Measurements from ENCODE around the gene GSAP. TPM values are rescaled to one million over a fixed set of nuclear protein-coding genes. Genes with fewer than 3 reads are reported as not detected.

GSAP gene
- total RNA-seq, 1 donor from 2014 or later = 19.6 TPM

GRCh38 chr7:77444123-77444522 lies 28.0 kb upstream of the GSAP start:
- Mint-ChIP-seq H3K27ac (peak overlapping the region; percentile 35), H3K27me3 (ENCODE audit: low read depth) (no peaks in the 10 kb centered on the region), H3K4me1 (peaks cover 6% of the 10 kb centered on the region), H3K4me3 (no peak overlapping the region), H3K36me3 (no peaks in the 10 kb centered on the region), H3K9me3 (no peaks in the 10 kb centered on the region)
- DNase-seq (ENCODE audit: low spot score in 2 of 2, unreplicated experiment in 2 of 2) = no peak
- no peak for TF ChIP-seq CTCF (IDR thresholded peaks at IDR 0.05; ENCODE audit: unreplicated experiment)

DNA sequence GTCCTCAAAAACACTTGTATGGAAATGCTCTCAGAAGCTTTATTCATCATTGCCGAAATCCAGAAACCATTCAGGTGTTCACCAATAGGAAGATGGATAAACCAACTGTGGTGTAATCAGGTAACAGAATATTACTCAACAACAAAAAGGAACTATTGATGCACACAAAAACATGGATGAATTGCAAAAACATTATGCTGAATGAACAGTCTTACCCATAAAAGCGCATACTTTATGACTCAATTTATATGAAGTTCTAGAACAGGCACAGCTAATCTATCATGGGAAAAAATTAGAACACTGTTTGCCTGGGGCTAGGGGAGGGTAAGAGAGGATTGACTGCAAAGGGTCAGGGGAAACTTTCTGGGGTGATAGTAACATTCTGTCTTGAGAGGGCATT lies 26.9 kb upstream of the GSAP start:
- Mint-ChIP-seq H3K4me3 (no peak overlapping the region), H3K9me3 (no peaks in the 10 kb centered on the region), H3K27me3 (ENCODE audit: low read depth) (no peaks in the 10 kb centered on the region), H3K27ac (no peak overlapping the region), H3K36me3 (no peaks in the 10 kb centered on the region), H3K4me1 (peaks cover 6% of the 10 kb centered on the region)
- no peak for TF ChIP-seq CTCF (IDR thresholded peaks at IDR 0.05; ENCODE audit: unreplicated experiment)
- DNase-seq (ENCODE audit: low spot score in 2 of 2, unreplicated experiment in 2 of 2) = no peak

DNA sequence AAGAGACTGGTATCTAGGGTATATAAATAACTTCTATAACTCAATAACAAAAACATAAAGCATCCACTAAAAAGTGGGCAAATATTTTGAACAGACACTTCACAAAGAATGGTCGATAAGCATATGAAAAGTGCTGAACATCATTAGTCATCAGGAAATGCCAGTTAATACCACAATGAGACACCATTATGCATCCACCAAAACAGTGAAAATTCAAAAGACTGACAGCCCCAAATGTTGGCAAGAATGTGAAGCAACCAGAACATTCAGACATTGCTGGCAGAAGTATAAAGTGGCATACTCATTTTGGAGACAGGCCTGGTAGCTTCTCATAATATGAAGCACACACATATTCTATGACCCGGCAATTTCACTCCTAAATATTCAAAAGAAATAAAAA lies 26.5 kb upstream of the GSAP start:
- Mint-ChIP-seq H3K27me3 (ENCODE audit: low read depth) (no peaks in the 10 kb centered on the region), H3K4me1 (peaks cover 6% of the 10 kb centered on the region), H3K27ac (no peak overlapping the region), H3K4me3 (no peak overlapping the region), H3K36me3 (no peaks in the 10 kb centered on the region), H3K9me3 (no peaks in the 10 kb centered on the region)
- no peak for DNase-seq (ENCODE audit: low spot score in 2 of 2, unreplicated experiment in 2 of 2)
- TF ChIP-seq CTCF (IDR thresholded peaks at IDR 0.05; ENCODE audit: unreplicated experiment) = no peak

DNA sequence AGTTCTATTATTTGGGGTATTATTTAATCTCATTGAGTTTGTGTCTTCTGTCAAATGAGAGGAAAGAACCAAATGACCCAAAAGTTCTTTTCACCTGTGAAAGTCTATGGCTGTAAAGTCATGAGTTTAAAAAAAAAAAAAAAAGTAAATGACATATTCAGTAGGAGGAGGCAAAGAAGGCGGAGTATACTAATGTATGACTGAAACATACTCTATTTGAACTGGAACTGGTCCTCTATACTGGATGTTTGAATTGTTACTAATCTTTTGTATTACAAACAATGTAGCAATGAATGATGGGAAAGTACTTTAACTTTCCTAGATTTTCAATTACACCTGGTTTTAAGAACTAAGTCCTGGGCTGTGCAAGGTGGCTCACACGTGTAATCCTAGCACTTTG lies 24.9 kb upstream of the GSAP start:
- TF ChIP-seq CTCF (IDR thresholded peaks at IDR 0.05; ENCODE audit: unreplicated experiment) = no peak
- no peaks in the 10 kb centered on the region for H3K27me3 Mint-ChIP-seq (ENCODE audit: low read depth)

DNA sequence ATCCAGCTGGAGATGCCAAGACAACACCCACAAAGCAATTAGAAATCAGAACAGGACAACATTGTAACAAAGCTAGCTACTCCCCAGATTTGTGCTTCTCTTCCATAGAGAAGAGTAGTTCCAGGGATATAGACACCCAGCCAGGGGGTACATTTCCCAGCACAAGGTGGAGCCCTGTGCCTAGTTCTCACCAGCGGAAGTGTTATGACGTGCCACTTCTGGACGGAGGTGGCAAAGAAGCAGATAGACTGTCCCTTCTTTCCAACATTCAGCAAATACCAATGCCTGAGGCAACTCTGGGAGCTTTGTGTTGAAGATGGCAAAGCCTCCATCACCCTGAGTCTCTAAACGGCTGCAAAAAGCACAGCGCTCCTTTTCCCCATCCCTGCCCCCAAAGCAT lies 23.4 kb upstream of the GSAP start:
- H3K4me3 Mint-ChIP-seq = no peak overlapping the region
- no peaks in the 10 kb centered on the region for H3K36me3 Mint-ChIP-seq
- H3K27ac Mint-ChIP-seq = no peak overlapping the region
- DNase-seq (ENCODE audit: low spot score in 2 of 2, unreplicated experiment in 2 of 2) = no peak
- TF ChIP-seq CTCF (IDR thresholded peaks at IDR 0.05; ENCODE audit: unreplicated experiment) = no peak
- H3K27me3 Mint-ChIP-seq (ENCODE audit: low read depth) = no peaks in the 10 kb centered on the region
- peaks cover 1% of the 10 kb centered on the region for H3K4me1 Mint-ChIP-seq
- H3K9me3 Mint-ChIP-seq = no peaks in the 10 kb centered on the region

More for the DNA sequence above, 24.9 kb upstream of the GSAP start:
- Mint-ChIP-seq H3K4me3 (no peak overlapping the region), H3K4me1 (no peaks in the 10 kb centered on the region), H3K36me3 (no peaks in the 10 kb centered on the region), H3K9me3 (no peaks in the 10 kb centered on the region), H3K27ac (no peak overlapping the region)
- no peak for DNase-seq (ENCODE audit: low spot score in 2 of 2, unreplicated experiment in 2 of 2)

- H3K27me3 Mint-ChIP-seq (ENCODE audit: low read depth) = no peaks in the 10 kb centered on the region
- peaks cover 3% of the 10 kb centered on the region for H3K4me1 Mint-ChIP-seq
- H3K4me3 Mint-ChIP-seq = no peak overlapping the region
- no peaks in the 10 kb centered on the region for H3K9me3 Mint-ChIP-seq
- no peak for DNase-seq (ENCODE audit: low spot score in 2 of 2, unreplicated experiment in 2 of 2)
- H3K36me3 Mint-ChIP-seq = no peaks in the 10 kb centered on the region
- no peak for TF ChIP-seq CTCF (IDR thresholded peaks at IDR 0.05; ENCODE audit: unreplicated experiment)
- H3K27ac Mint-ChIP-seq = no peak overlapping the region
Observed at GRCh38 chr7:77438131-77438530, 22.0 kb upstream of the GSAP start.

Measured in mesothelial cell of epicardium (in vitro differentiated cells).